ENCODE data around the gene C1QTNF9.
"Not testable (repeated sequence)": the region's sequence is repeated elsewhere in the genome, so short reads cannot be mapped to it uniquely, and the experiment has no call there.

The C1QTNF9 gene

GRCh38 chr13:24356270-24356669 lies 46.9 kb downstream of the C1QTNF9 start:
- no peak overlapping the region for H3K4me3 ChIP-seq (ENCODE audit: low read length)
- DNase-seq (ENCODE audit: low read depth, low spot score): no peak

- no peak for DNase-seq (ENCODE audit: low read depth, low spot score)
- H3K4me3 ChIP-seq (ENCODE audit: low read length): no peak overlapping the region
Observed at GRCh38 chr13:24356837-24357236, 47.5 kb downstream of the C1QTNF9 start.

GRCh38 chr13:24357756-24358155 lies 48.4 kb downstream of the C1QTNF9 start:
- H3K4me3 ChIP-seq (ENCODE audit: low read length): no peak overlapping the region
- DNase-seq (ENCODE audit: low read depth, low spot score): no peak

- H3K4me3 ChIP-seq (ENCODE audit: low read length); DNase-seq (ENCODE audit: low read depth, low spot score): not testable (repeated sequence)
Observed at GRCh38 chr13:24358836-24359235, 49.5 kb downstream of the C1QTNF9 start.

- H3K4me3 ChIP-seq (ENCODE audit: low read length); DNase-seq (ENCODE audit: low read depth, low spot score): not testable (repeated sequence)
Observed at GRCh38 chr13:24359252-24359651, 49.9 kb downstream of the C1QTNF9 start.

GRCh38 chr13:24360106-24360505 lies 50.7 kb downstream of the C1QTNF9 start:
- no peak for DNase-seq (ENCODE audit: low read depth, low spot score)
- H3K4me3 ChIP-seq (ENCODE audit: low read length): no peak overlapping the region

GRCh38 chr13:24361113-24361512 lies 51.7 kb downstream of the C1QTNF9 start:
- H3K4me3 ChIP-seq (ENCODE audit: low read length): no peak overlapping the region
- DNase-seq (ENCODE audit: low read depth, low spot score): no peak

GRCh38 chr13:24361852-24362366 lies 52.5 kb downstream of the C1QTNF9 start:
- no peak for DNase-seq (ENCODE audit: low read depth, low spot score)
- no peak overlapping the region for H3K4me3 ChIP-seq (ENCODE audit: low read length)

GRCh38 chr13:24362435-24362952 lies 53.1 kb downstream of the C1QTNF9 start:
- H3K4me3 ChIP-seq (ENCODE audit: low read length): no peak overlapping the region
- no peak for DNase-seq (ENCODE audit: low read depth, low spot score)

- no peak overlapping the region for H3K4me3 ChIP-seq (ENCODE audit: low read length)
- no peak for DNase-seq (ENCODE audit: low read depth, low spot score)
Observed at GRCh38 chr13:24365191-24365590, 55.8 kb downstream of the C1QTNF9 start.

- DNase-seq (ENCODE audit: low read depth, low spot score); H3K4me3 ChIP-seq (ENCODE audit: low read length): not testable (repeated sequence)
Observed at GRCh38 chr13:24366315-24366714, 56.9 kb downstream of the C1QTNF9 start.

- not testable (repeated sequence) for DNase-seq (ENCODE audit: low read depth, low spot score); H3K4me3 ChIP-seq (ENCODE audit: low read length)
Observed at GRCh38 chr13:24371273-24371672, 61.9 kb downstream of the C1QTNF9 start.

All from Jurkat, Clone E6-1 (cell line).